Duodenal mucosa (tissue), 2 donors: ENCODE data around the gene SLC39A8.

Experiments
- H3K27ac ChIP-seq: one replicate; pipeline ENCODE4 v1.7.0; 2013; ENCODE audit warnings: low read depth, low read length
- H3K27me3 ChIP-seq, 2 donors: one replicate each; pipeline ENCODE4 v1.7.0; 2013; ENCODE audit warnings: low read length in 2 of 2, control low read depth in 1 of 2; ENCODE audit not compliant: insufficient read depth in 2 of 2, control insufficient read depth in 1 of 2
- H3K36me3 ChIP-seq, 2 donors: one replicate each; pipeline ENCODE4 v1.7.0; 2013; ENCODE audit warnings: low read length in 2 of 2, control low read depth in 1 of 2; ENCODE audit not compliant: insufficient read depth in 2 of 2, control insufficient read depth in 1 of 2
- H3K4me1 ChIP-seq, 2 donors: one replicate each; pipeline ENCODE4 v1.7.0; 2013; ENCODE audit warnings: low read length in 2 of 2, control low read depth in 1 of 2; ENCODE audit not compliant: insufficient read depth in 2 of 2, control insufficient read depth in 1 of 2
- H3K4me3 ChIP-seq, 2 donors: one replicate each; pipeline ENCODE4 v1.7.0; 2013; ENCODE audit warnings: low read length in 2 of 2, low read depth in 1 of 2
- H3K9ac ChIP-seq, 2 donors: one replicate each; pipeline ENCODE4 v1.7.0; 2013; ENCODE audit warnings: low read length in 2 of 2, low read depth in 1 of 2
- H3K9me3 ChIP-seq, 2 donors: one replicate each; pipeline ENCODE4 v1.7.0; 2013; ENCODE audit warnings: low read length in 2 of 2, control low read depth in 1 of 2; ENCODE audit not compliant: control insufficient read depth in 1 of 2

SLC39A8 gene

DNA sequence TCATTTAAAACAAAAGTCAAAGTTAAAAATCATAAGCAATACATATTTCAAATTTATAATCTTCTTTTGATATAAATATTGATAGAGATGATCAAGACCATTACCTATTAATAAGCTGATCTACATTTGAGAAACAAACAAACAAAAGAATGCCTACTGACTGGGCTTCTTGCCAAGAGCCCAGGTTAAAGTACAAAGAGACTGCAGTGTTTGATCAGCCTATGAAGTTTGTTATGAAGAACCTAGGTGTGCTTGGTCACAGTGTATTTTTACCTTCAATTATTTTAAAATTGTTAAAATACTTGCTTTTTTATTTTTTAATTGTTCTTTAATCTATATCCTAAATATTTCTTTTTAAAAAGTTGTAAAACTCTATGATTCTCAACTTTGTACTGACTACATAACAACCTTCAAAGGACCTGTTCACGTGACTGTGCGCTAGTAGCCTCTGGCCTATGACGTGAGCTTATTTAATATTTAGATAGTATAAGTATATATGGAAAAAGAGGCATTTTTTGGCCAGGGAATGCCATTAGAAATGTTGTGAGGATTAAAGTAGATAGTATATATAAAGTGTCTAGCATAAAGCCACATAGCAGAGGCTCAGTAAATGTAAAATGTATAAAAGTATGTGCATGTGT lies 11.4 kb upstream of the SLC39A8 start:
- H3K9me3 ChIP-seq = no peaks in the 10 kb centered on the region
- H3K9ac ChIP-seq = no peak overlapping the region
- no peak overlapping the region for H3K4me3 ChIP-seq
- no peaks in the 10 kb centered on the region for H3K27me3 ChIP-seq
- no peak overlapping the region for H3K27ac ChIP-seq
- peaks cover 0 to 10% of the 10 kb centered on the region in 2 donors for H3K4me1 ChIP-seq
- no peaks in the 10 kb centered on the region for H3K36me3 ChIP-seq

DNA sequence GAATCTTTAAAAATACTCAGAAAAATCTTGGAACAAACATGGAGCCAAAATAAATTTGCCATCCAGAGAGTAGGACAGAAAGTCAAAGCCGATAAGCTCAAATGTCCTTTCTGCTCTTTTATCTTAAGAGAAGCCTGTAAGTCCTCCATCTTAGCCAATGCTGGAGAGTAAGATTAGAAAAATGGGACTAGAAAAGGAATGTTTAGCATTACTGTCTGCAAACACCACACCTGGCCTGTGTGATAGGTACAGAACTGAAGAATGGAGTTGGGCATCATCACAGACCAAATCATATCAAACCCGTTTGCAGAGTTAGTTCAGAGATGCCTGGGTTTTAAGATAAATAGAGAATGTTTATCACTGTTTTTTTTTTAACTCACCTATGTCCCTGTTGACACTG lies 10.5 kb upstream of the SLC39A8 start:
- Histone ChIP-seq H3K27me3 (no peaks in the 10 kb centered on the region), H3K9ac (no peak overlapping the region), H3K4me1 (peaks cover 0 to 10% of the 10 kb centered on the region in 2 donors), H3K36me3 (no peaks in the 10 kb centered on the region), H3K27ac (no peak overlapping the region), H3K9me3 (no peaks in the 10 kb centered on the region), H3K4me3 (no peak overlapping the region)

DNA sequence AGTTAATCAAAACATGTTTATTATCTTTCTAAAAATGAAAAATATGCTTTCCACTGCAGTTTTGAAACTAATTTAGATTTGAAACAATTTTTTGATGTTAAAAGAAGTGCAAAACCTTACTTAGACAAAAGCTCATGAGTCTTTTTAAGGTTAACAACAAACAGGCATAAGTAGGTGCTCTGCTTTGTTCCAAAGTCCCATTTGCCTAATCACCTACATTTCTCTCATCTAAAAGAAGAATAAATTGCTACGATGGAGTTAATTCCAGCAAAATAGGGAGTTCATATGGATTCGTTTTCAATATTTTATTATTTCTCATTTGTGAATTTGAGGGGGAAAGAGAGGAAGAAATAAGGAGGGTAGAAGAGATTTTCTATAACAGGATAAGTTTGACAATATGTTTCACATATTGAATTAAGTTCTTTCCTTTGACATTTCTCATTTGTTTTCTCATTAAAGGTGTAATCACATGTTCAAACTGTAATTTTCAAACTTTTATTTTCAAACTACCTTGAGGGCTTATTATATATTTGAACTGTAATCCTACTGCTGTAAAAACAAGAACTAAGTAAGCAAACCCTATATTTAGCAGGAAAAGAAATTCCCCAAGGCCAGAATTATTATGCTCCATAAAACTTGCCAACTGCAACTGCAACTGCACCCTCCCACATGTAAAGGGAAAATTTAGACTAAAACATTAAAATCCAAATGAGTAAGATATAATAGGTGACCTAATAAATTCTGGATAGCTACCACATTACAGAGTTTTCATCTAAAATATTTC lies 9.6 kb upstream of the SLC39A8 start:
- Histone ChIP-seq H3K27me3 (no peaks in the 10 kb centered on the region), H3K4me3 (no peak overlapping the region), H3K36me3 (no peaks in the 10 kb centered on the region), H3K4me1 (peaks cover 0 to 10% of the 10 kb centered on the region in 2 donors), H3K9me3 (no peaks in the 10 kb centered on the region), H3K9ac (no peak overlapping the region), H3K27ac (no peak overlapping the region)

DNA sequence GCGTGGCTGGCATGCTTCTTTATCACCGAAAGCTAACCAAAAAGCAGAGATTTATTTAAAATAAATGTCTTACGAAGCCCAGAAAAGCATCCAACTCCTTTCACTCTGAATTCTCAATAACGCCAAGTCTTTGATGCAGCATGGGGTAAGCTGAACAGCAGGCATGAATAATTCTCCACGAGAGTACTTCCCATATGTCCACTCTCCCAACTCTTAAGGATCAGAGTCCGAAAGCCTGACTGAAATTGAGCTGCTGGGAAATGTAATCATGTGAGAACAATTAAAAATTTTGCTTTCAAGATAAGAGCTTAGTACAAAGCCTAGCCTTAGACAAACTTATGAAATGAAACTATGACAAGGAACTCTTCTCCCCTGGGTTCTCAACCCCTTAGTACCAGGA lies 7.5 kb upstream of the SLC39A8 start:
- Histone ChIP-seq H3K27me3 (no peaks in the 10 kb centered on the region), H3K27ac (no peak overlapping the region), H3K9me3 (no peaks in the 10 kb centered on the region), H3K36me3 (no peaks in the 10 kb centered on the region), H3K9ac (no peak overlapping the region), H3K4me1 (peaks cover 0 to 10% of the 10 kb centered on the region in 2 donors), H3K4me3 (no peak overlapping the region)

DNA sequence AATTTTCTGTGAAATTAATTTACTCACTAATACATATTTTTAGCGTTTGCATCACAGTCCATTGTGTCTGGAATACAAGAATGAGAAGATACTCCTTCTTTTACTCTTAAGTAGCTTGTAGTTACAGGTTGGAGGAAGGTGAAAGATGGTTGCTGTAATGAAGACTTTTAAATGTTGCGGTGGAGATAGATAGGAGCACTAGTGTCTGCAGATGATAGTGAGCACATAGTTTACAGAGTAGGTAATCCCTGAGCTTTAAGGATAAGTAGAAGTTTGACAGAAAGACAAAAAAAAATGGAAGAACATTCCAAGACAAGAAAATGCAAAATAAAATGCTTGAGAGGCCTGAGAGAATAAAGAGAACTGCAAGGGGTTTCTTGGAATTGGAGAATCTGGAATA lies 5.4 kb upstream of the SLC39A8 start:
- Histone ChIP-seq H3K9ac (no peak overlapping the region), H3K4me1 (peaks cover 6 to 10% of the 10 kb centered on the region in 2 donors), H3K27ac (no peak overlapping the region), H3K27me3 (no peaks in the 10 kb centered on the region), H3K4me3 (no peak overlapping the region), H3K9me3 (no peaks in the 10 kb centered on the region), H3K36me3 (no peaks in the 10 kb centered on the region)

DNA sequence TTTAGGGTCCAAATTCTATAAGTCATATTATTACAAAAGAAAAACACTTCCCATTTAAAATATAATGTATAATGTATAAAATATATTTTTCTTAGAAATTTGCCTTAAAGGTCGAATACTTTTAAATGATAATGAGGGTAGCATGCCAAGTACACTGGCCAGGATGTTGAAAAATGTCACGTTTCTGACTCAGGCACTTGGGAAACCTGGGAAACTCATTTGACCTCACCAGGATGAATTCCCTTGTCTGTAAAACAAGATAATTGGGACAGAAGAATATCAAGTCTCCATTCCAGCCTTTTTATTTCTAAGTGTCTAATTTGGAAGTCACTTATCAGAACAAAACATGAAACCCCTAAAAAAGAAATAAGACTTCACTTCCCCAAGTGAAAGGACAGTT lies 3.4 kb upstream of the SLC39A8 start:
- H3K9ac ChIP-seq = no peak overlapping the region
- H3K27me3 ChIP-seq = no peaks in the 10 kb centered on the region
- no peaks in the 10 kb centered on the region for H3K9me3 ChIP-seq
- H3K4me3 ChIP-seq = no peak overlapping the region
- no peaks in the 10 kb centered on the region for H3K36me3 ChIP-seq
- H3K4me1 ChIP-seq = peaks cover 10 to 13% of the 10 kb centered on the region in 2 donors
- no peak overlapping the region for H3K27ac ChIP-seq

DNA sequence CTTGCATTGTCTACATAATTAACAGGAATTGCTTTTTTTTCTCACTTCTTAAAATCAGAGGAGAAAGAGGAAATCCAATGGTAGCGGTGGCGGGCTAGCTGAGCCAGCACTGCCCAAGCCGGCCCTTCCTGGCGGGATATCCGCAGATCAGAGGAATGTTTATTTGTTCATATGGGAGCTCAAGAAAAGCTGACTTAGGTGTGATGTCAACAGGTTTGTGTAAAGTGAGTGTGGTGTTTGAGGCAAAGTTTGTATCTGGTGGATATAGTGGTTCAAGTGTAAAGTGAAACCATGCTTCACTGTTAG lies 466 bp upstream of the SLC39A8 start:
- Histone ChIP-seq H3K9ac (peak overlapping the region in 1 of 2 donors; percentile 57), H3K4me1 (peaks cover 0 to 19% of the 10 kb centered on the region in 2 donors), H3K27me3 (no peaks in the 10 kb centered on the region), H3K27ac (no peak overlapping the region), H3K36me3 (no peaks in the 10 kb centered on the region), H3K4me3 (peak overlapping the region; percentile 95 to 96), H3K9me3 (no peaks in the 10 kb centered on the region)

DNA sequence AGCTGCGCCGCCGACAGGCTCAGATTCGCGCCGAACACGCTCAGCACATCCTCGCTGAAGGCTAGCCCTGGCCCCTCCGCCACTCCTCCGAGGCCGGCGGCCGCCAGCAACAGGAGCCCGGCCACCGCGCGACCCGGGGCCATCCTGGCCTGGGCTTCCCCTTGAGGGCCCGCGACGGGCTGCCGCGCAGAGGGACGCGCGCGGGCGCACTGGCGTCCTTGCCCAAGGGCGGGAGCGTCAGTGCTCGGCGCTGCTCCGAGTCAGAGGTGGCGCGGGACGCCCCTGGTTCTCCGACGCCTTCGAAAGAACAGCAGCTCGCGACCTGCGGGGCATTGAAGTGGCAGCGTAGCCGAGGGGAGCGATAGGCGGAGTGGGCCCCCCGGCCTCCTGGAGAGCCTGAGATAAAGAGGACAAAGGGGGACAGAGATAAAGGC lies 745 bp downstream of the SLC39A8 start:
- Histone ChIP-seq H3K4me3 (peak overlapping the region; percentile 95 to 96), H3K4me1 (peaks cover 0 to 19% of the 10 kb centered on the region in 2 donors), H3K9ac (peak overlapping the region; percentile 67 to 83), H3K27ac (peak overlapping the region; percentile 54), H3K9me3 (no peaks in the 10 kb centered on the region), H3K36me3 (no peaks in the 10 kb centered on the region), H3K27me3 (no peaks in the 10 kb centered on the region)

DNA sequence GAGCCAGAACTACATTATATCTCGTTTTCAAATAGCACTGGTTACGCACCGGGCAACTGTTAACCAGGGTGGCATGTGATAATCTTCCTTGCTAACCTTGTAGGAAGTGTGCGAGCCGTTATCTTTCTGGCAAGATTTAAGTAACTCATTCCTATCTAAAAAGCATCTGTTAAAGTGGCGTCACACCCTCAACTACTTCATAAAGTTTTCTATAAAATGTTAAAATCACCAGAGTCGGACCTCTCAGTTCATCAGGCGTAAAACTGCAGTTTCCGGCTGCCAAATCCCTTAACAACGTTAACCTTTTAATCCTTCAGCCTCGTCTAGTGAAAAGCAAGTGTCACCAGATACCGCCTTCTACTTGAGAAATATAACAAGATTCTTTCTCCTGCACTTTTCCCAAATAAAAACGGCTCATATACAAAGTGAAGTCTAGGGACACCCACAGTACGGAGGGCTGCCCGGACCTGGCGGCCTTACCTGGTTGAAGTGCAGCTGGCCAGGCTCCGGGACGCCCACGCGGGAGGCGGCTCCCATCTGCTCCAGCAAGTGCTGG lies 1.2 kb downstream of the SLC39A8 start:
- peaks cover 0 to 19% of the 10 kb centered on the region in 2 donors for H3K4me1 ChIP-seq
- peak overlapping the region; percentile 67 to 83 for H3K9ac ChIP-seq
- no peaks in the 10 kb centered on the region for H3K27me3 ChIP-seq
- no peaks in the 10 kb centered on the region for H3K9me3 ChIP-seq
- peak overlapping the region; percentile 95 to 96 for H3K4me3 ChIP-seq
- peak overlapping the region; percentile 54 for H3K27ac ChIP-seq
- H3K36me3 ChIP-seq = no peaks in the 10 kb centered on the region

DNA sequence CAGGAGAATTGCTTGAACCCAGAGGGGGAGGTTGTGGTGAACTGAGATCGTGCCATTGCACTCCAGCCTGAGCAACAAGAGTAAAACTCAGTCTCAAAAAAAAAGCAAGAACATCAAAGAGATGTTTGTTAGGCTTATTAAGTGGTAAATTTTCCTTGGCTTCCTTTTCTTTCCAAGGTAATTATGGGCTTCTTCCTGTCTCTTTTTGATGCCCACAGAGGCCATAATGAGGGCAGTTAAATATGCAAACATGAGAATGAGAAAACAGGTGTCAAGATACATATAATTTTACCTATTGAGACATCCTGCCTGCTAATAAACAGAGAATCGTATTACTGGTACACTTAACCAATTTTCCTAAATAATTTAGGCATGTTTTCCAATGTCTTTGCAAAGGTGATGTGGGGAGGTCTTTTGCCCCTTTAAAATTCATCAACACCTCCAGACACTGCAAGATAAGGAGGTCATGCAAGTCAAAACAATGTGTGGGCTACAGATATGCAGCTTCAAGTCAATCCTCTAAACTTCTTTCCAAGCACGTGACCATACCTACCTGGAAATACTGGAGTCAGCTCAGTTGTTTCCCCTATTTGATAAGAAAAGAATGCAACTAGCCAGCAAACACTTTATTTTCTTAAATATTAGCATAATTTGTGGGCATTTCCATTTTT lies 2.7 kb downstream of the SLC39A8 start:
- H3K27ac ChIP-seq = no peak overlapping the region
- H3K9me3 ChIP-seq = no peaks in the 10 kb centered on the region
- no peaks in the 10 kb centered on the region for H3K27me3 ChIP-seq
- no peak overlapping the region for H3K4me3 ChIP-seq
- no peak overlapping the region for H3K9ac ChIP-seq
- peaks cover 0 to 19% of the 10 kb centered on the region in 2 donors for H3K4me1 ChIP-seq
- no peaks in the 10 kb centered on the region for H3K36me3 ChIP-seq
